ENCODE measurements around the gene SECISBP2.

DNA sequence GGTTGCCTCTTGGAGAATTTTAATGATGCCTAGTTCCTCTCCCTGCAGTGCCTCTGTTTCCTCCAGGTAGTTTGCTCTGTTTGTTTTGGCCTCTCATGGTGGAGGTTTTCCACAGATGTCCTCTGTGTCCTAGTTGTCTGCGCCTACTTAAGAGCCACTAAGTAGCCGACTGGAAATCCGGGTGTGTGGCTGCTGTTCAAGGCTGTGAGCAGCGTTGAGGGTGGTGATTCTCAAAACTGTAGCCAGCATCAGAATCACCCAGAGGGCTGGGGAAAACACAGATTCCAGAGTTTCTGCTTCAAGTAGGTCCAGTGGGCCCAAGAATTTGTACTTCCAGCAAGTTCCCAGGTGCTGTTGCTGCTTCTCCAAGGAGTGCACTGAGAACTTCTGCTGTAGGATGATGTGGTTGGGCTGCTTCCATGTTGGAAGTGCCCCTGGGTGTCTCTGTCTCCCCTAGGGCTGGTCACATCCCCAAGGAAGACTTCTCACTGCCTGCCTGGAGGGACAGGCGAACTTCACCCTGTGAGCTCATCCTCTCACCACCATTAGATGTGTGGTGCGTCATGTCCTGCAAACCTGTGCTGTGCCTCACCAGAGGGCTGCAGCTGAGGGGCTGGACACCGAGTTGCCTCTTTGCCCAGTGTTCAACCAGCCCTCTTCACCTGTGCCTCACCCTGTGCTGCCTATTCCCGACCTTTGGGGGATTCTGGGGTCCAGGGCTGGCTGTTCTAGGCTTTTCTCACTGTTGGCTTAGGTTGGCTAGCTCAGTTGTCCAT is 34.8 kb downstream of the SECISBP2 start:
- TF ChIP-seq EZH2 (IDR thresholded peaks at IDR 0.05; ENCODE audit: borderline replicate concordance, low read length): no peak
- TF ChIP-seq, protein P1, sequence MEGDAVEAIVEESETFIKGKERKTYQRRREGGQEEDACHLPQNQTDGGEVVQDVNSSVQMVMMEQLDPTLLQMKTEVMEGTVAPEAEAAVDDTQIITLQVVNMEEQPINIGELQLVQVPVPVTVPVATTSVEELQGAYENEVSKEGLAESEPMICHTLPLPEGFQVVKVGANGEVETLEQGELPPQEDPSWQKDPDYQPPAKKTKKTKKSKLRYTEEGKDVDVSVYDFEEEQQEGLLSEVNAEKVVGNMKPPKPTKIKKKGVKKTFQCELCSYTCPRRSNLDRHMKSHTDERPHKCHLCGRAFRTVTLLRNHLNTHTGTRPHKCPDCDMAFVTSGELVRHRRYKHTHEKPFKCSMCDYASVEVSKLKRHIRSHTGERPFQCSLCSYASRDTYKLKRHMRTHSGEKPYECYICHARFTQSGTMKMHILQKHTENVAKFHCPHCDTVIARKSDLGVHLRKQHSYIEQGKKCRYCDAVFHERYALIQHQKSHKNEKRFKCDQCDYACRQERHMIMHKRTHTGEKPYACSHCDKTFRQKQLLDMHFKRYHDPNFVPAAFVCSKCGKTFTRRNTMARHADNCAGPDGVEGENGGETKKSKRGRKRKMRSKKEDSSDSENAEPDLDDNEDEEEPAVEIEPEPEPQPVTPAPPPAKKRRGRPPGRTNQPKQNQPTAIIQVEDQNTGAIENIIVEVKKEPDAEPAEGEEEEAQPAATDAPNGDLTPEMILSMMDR (conservative IDR thresholded peaks at IDR 0.05 in 1 of 2, IDR thresholded peaks at IDR 0.05 in 1 of 2; ENCODE audit: extremely low read depth in 1 of 2, insufficient read depth in 1 of 2, low read depth in 1 of 2, low read length in 2 of 2): no peak
